ENCODE measurements around the gene RILPL1. TPM values are rescaled to one million over a fixed set of nuclear protein-coding genes. Genes with fewer than 3 reads are reported as not detected.

Gene RILPL1
- total RNA-seq, 4 donors from 2014 or later: 10.8 to 46.1 (median 24.3) TPM

DNA sequence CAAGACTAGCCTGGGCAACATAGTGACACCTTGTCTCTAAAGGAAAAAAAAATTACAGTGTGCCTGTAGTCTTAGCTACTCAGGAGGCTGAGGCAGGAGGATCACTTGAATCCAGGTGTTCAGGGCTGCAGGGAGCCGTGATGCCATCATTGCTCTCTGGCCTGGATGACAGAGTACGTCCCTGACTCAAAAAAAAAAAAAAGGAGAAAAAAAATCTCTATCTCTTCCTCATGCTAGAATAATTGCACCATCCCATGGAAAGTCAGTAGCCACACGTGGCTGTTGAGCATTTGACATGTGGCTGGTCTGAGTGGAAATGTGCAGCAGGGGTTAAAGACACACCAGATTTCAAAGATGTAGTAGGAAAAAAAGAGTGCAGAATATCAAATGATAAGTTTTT lies 3.8 kb downstream of the RILPL1 start:
- Histone ChIP-seq H3K36me3 (peaks cover 0 to 11% of the 10 kb centered on the region in 2 donors), H3K4me3 (no peak overlapping the region), H3K27ac (no peak overlapping the region), H3K27me3 (no peaks in the 10 kb centered on the region), H3K4me1 (peaks cover 0 to 58% (median 15%) of the 10 kb centered on the region in 3 donors), H3K9me3 (no peaks in the 10 kb centered on the region)
- no peak for ATAC-seq
- 53 to 60% methylated on average over 1 to 2 of the region's 3 CpGs for WGBS, 2 donors (ENCODE audit: low coverage in 1 of 2)
- TF ChIP-seq EP300 (IDR thresholded peaks at IDR 0.05): no peak
- TF ChIP-seq POLR2AphosphoS5 (IDR thresholded peaks at IDR 0.05): no peak
- TF ChIP-seq, protein P1, sequence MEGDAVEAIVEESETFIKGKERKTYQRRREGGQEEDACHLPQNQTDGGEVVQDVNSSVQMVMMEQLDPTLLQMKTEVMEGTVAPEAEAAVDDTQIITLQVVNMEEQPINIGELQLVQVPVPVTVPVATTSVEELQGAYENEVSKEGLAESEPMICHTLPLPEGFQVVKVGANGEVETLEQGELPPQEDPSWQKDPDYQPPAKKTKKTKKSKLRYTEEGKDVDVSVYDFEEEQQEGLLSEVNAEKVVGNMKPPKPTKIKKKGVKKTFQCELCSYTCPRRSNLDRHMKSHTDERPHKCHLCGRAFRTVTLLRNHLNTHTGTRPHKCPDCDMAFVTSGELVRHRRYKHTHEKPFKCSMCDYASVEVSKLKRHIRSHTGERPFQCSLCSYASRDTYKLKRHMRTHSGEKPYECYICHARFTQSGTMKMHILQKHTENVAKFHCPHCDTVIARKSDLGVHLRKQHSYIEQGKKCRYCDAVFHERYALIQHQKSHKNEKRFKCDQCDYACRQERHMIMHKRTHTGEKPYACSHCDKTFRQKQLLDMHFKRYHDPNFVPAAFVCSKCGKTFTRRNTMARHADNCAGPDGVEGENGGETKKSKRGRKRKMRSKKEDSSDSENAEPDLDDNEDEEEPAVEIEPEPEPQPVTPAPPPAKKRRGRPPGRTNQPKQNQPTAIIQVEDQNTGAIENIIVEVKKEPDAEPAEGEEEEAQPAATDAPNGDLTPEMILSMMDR (IDR thresholded peaks at IDR 0.05): no peak
- TF ChIP-seq POLR2A (IDR thresholded peaks at IDR 0.05): no peak

DNA sequence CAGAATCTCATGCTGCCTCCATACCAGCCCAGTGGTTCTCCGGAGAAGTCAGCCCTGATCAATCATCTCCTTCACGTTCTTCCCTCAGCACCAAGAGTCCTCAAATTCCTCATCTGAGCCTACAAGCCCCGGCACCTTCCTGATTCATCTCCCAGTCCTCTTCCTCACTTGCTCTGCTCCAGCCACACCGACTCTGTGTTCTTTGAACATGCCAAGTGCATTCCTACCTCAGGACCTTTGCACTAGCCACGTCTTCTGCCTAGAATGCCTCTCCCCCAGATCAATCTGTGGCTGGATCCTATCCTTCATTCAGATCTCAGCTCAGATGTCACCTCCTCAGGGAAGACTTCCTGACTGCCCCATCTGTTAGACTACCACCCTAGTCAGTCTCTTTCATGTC lies 4.7 kb downstream of the RILPL1 start:
- TF ChIP-seq POLR2AphosphoS5 (IDR thresholded peaks at IDR 0.05): no peak
- TF ChIP-seq POLR2A (IDR thresholded peaks at IDR 0.05): no peak
- TF ChIP-seq EP300 (IDR thresholded peaks at IDR 0.05): no peak
- TF ChIP-seq, protein P1 (IDR thresholded peaks at IDR 0.05): no peak
- Histone ChIP-seq H3K27me3 (no peaks in the 10 kb centered on the region), H3K9me3 (no peaks in the 10 kb centered on the region), H3K36me3 (peaks cover 0 to 18% of the 10 kb centered on the region in 2 donors), H3K27ac (no peak overlapping the region), H3K4me3 (no peak overlapping the region), H3K4me1 (peaks cover 0 to 52% (median 12%) of the 10 kb centered on the region in 3 donors)
- no peak for ATAC-seq
- 86 to 96% methylated on average over 3 to 5 of the region's 5 CpGs for WGBS, 2 donors (ENCODE audit: low coverage in 1 of 2)

DNA sequence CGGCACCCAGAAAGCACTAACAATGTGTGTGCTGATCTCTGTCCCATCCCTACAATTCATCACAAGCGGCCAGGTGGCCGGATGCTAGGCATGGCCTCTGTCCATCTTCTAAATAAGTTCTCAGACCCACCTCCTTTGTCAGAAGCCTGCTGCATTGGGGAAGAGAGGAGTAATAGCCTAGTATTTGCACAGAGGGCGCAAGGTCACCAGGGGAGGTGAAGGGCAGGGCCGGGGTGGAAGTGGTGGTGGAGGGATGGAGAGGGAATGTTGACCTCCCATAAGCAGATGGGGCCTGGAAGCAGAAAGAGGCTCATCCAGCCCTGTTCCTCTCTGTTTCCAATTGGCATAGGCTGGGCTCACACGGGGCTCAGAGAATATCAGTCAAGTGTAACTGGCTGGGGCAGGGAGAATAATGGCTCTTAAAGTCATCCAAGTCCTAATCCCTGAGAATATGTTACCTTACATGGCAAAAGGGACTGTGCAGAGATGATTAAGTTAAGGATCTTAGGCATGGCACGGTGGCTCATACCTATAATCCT lies 6.9 kb downstream of the RILPL1 start:
- Histone ChIP-seq H3K36me3 (peaks cover 0 to 40% of the 10 kb centered on the region in 2 donors), H3K27me3 (no peaks in the 10 kb centered on the region), H3K4me1 (peaks cover 0 to 35% (median 3%) of the 10 kb centered on the region in 3 donors), H3K4me3 (no peak overlapping the region), H3K9me3 (no peaks in the 10 kb centered on the region), H3K27ac (no peak overlapping the region)
- ATAC-seq: no peak
- TF ChIP-seq POLR2AphosphoS5 (IDR thresholded peaks at IDR 0.05) (no peak), POLR2A (IDR thresholded peaks at IDR 0.05) (no peak), EP300 (IDR thresholded peaks at IDR 0.05) (no peak)
- TF ChIP-seq, protein P1 (IDR thresholded peaks at IDR 0.05): no peak
- 51 to 76% methylated on average over 3 to 6 of the region's 7 CpGs for WGBS, 2 donors (ENCODE audit: low coverage in 1 of 2)

DNA sequence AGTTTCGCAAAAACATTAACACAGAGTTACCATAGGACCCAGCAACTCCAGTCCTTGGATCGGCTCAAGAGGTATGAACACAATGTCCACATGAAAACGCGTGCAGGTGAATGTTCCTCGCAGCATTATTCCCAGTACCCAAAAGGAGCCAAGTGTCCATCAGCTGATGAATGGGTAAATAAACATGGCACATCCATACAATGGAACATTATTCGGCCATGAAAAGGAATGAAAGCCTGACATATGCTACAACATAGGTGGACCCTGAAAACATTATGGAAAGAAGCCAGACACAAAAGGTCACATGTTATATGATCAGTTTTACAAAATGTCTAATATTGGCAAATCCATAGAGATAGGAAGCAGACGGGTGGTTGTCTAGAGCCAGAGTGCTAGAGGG lies 9.1 kb downstream of the RILPL1 start:
- Histone ChIP-seq H3K9me3 (no peaks in the 10 kb centered on the region), H3K27me3 (no peaks in the 10 kb centered on the region), H3K27ac (no peak overlapping the region), H3K36me3 (peaks cover 0 to 59% of the 10 kb centered on the region in 2 donors), H3K4me3 (no peak overlapping the region), H3K4me1 (peaks cover 0 to 20% (median 3%) of the 10 kb centered on the region in 3 donors)
- WGBS, 2 donors (ENCODE audit: low coverage in 1 of 2): 94 to 96% methylated on average over 7 of the region's 7 CpGs
- ATAC-seq: no peak
- TF ChIP-seq, protein P1 (IDR thresholded peaks at IDR 0.05): no peak
- TF ChIP-seq EP300 (IDR thresholded peaks at IDR 0.05): no peak
- no peak for TF ChIP-seq POLR2AphosphoS5 (IDR thresholded peaks at IDR 0.05)

DNA sequence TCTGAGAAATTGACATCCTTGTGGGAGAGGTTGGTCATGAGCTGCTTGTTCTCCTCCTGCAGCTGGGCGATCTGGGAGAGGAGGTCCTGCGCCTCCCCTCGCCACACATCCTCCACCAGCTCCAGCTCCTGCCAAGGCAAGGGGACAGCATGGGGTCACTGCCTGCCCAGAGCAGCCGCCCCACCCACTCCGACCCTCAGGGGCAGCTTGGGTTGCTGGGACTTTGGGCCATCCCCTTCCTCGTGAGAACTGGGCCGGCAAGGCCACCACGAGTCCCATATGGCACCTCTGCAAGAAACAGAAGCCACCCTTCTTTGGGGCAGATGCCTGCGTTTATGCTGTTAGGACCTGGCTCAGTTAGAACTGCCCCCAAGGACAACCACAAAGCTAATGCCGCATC lies 10.0 kb downstream of the RILPL1 start:
- H3K27me3 ChIP-seq: no peaks in the 10 kb centered on the region
- no peak for ATAC-seq
- H3K27ac ChIP-seq: no peak overlapping the region
- 100% methylated on average over 1 of the region's 10 CpGs; no CpG with 5 or more reads in 1 of the 2 donors for WGBS, 2 donors (ENCODE audit: low coverage in 1 of 2)
- no peak for TF ChIP-seq POLR2A (IDR thresholded peaks at IDR 0.05)
- H3K36me3 ChIP-seq: peaks cover 0 to 63% of the 10 kb centered on the region in 2 donors
- no peaks in the 10 kb centered on the region for H3K9me3 ChIP-seq
- H3K4me1 ChIP-seq: peaks cover 0 to 27% (median 3%) of the 10 kb centered on the region in 3 donors
- no peak overlapping the region for H3K4me3 ChIP-seq

Data from gastroesophageal sphincter (tissue), 4 donors.